GM19025 (cell line): ENCODE results near the gene GDPD3.

Source experiments
- ATAC-seq: cut with Tn5 transposase; IDR thresholded peaks from one replicate; pipeline ENCODE4 v1.9.1; 2021; ENCODE audit warnings: mild to moderate bottlenecking, low read depth, moderate library complexity; ENCODE audit not compliant: unreplicated experiment

Gene GDPD3

DNA sequence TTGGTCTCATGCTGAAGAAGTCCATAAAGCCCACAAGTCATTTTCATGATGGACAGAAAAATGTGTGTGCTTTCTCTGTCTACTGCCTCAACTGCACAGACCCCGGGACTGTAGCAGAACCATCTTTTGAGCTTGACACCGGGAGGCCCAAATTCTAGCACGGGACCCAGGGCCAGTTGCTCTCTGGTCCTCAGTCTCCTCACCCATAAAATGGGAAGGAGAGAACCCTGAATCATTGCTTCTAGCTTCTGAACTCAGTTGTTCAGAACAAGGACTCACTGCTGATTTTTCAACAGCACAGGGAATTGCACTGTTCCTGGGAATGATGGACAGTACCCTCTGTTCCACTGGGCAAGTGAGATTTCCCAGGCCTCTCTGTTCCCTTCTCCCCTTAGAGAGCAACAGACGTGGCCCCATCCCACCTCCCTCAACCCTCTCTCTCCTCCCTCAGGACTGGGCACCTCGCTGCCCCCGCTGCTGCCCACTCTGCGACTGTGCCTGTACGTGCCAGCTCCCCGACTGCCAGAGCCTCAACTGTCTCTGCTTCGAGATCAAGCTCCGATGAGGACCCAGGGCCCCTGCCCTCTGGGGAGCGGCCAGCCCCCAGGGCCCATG lies 50.0 kb downstream of the GDPD3 start:
- no peak for ATAC-seq

DNA sequence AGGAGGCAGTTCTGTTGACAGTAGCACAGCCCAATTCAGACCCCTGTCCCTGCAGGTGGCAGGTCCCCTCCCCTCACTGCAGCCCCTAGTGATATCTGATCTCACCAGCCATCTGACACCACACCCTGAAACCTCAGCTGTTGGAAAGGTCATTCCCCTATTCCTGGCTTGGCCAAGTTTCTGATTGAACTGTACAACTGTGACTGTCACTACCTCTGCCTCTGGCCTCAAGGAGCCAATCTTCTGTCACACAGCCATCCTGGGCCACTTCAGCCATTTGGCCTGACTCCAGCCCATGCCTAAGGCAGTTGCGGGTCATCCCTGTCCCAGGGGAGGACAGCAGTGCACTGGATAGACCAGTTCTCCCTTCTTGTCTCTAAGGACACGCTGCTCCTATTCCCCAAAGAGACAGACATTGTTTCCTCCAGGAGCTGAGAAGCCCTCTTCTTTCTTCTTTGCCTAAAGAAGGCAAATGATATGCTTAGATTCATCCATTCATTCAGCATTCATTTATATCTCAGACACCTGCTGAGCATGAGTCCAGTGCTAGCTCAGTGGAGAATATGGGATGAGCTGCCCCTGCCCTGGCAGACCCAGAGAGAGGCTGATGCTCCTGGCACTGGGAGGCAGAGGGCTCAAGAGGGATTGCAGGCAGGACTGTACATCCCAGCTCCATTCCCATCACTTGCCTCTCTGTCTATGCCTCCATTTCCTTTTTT lies 52.3 kb downstream of the GDPD3 start:
- ATAC-seq = no peak

DNA sequence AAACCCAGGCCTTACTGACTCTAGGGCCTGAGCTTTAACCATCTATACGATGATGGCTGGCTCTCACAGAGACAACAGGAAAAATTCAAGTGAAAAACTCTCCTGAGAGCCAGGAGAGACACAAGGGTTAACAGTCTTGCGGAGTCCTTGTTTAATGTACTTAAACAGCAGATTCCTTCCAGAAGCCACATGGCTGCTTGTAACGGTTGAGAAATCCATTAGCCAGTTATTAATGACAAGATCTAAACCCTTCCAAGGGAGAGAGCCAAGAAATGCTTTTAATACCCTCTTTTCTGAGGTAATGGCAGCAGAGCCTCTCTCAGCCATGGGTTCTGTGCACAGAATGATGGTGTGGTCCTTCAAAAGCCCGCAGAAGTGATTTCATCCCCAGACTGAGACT lies 53.0 kb downstream of the GDPD3 start:
- ATAC-seq = no peak

DNA sequence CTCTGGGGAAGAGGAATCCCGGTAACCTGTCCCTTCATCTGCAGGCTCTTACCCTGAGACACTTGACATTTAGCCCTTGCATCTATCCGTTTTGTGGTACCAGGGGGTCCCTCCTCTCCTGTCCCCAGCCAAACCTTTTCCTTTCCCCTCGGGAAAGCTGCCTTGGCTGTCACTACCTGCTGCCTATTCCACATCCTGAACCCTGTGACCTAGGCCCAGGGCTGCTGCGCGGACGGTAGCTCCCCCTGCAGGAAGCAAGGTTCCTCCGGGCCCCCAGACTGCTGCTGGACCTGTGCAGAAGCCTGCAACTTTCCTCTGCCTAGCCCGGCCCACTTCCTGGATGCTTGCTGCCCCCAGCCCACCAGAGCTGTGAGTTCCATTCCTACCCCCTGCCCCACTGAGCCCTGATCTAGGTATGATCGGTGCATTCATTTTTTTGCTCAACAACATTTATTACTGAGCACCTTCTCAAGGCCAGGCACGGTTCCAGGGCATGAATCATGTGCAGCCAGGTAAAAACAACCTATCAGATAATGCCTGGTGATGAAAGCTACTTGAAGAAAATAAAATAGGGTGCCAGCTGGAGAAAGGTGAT lies 58.3 kb downstream of the GDPD3 start:
- no peak for ATAC-seq
